ENCODE measurements around the gene ZNF700.

DNA sequence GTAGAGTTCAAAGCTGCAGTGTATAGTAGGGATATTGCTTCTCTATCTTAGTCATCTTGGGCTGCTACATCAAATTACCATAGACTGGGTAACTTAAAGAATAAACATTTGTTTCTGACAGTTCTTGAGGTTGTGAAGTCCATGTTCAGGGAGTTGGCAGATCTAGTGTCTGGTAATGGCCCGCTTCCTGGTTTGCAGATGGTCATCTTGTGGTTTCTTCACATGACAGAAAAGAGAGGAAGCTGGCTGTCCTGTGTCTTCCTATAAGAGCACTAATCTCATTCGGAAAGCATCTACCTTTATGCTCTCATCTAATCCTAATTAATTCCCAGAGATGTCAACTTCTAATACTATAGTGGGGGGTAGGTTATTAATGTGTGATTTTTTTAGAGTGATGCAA lies 46.1 kb downstream of the ZNF700 start:
- TF ChIP-seq, protein P1, sequence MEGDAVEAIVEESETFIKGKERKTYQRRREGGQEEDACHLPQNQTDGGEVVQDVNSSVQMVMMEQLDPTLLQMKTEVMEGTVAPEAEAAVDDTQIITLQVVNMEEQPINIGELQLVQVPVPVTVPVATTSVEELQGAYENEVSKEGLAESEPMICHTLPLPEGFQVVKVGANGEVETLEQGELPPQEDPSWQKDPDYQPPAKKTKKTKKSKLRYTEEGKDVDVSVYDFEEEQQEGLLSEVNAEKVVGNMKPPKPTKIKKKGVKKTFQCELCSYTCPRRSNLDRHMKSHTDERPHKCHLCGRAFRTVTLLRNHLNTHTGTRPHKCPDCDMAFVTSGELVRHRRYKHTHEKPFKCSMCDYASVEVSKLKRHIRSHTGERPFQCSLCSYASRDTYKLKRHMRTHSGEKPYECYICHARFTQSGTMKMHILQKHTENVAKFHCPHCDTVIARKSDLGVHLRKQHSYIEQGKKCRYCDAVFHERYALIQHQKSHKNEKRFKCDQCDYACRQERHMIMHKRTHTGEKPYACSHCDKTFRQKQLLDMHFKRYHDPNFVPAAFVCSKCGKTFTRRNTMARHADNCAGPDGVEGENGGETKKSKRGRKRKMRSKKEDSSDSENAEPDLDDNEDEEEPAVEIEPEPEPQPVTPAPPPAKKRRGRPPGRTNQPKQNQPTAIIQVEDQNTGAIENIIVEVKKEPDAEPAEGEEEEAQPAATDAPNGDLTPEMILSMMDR (IDR thresholded peaks at IDR 0.05): no peak
- TF ChIP-seq POLR2A (IDR thresholded peaks at IDR 0.05): no peak
